Psoas muscle (tissue), 8 donors: ENCODE data around the gene DIP2C. TPM values are rescaled to one million over a fixed set of nuclear protein-coding genes. Genes with fewer than 3 reads are reported as not detected.

Experiments used
- ATAC-seq, 4 donors: fragments of 200-7000 bp; cut with Tn5 transposase; one replicate each; pipeline ENCODE4 v1.9.1; 2020; ENCODE audit warnings: moderate library complexity in 3 of 4, mild to moderate bottlenecking in 2 of 4
- DNase-seq, 2 donors: peaks; one replicate each; pipeline ENCODE4 v3.0.0-alpha.2; 2020
- H3K27ac ChIP-seq: fragments of 200-600 bp; one replicate; pipeline ENCODE4 v1.8.0; 2022
- H3K27me3 ChIP-seq, 3 donors: fragments of 200-600 bp in 1 of 3; one replicate each; pipeline versions ENCODE4 v1.6.1 to v1.8.0; 2013 to 2022; ENCODE audit warnings: low read length in 2 of 3, mild to moderate bottlenecking in 2 of 3, moderate library complexity in 1 of 3; ENCODE audit not compliant: insufficient read depth in 3 of 3
- H3K36me3 ChIP-seq, 2 donors: fragments of 200-600 bp in 1 of 2; one replicate each; pipeline versions ENCODE4 v1.6.1 to v1.8.0; 2013 to 2022; ENCODE audit warnings: low read depth in 1 of 2, mild to moderate bottlenecking in 1 of 2, moderate library complexity in 1 of 2; ENCODE audit not compliant: insufficient read depth in 1 of 2
- H3K4me1 ChIP-seq: fragments of 200-600 bp; one replicate; pipeline ENCODE4 v1.8.0; 2022
- H3K4me3 ChIP-seq: fragments of 200-600 bp; one replicate; pipeline ENCODE4 v1.8.0; 2022; ENCODE audit warnings: mild to moderate bottlenecking
- H3K9me3 ChIP-seq: fragments of 200-600 bp; one replicate; pipeline ENCODE4 v1.8.0; 2022
- CTCF ChIP-seq: fragments of 200-600 bp; IDR thresholded peaks from one replicate; pipeline ENCODE4 v1.8.0; 2022; ENCODE audit warnings: antibody characterized with exemption
- WGBS, 3 donors: extraction: QIAGEN DNeasy Blood & Tissue Kit; methylation state at CpG; one replicate each; pipeline versions ENCODE4 v1.1.6 to v1.1.7; 2013; 5-methylcytosine and 5-hydroxymethylcytosine counted together
- intact Hi-C, 2 donors: fragments of 100-400 bp; cut with DNase I; formaldehyde crosslinking; loops; one replicate each; pipeline versions ENCODE4 v1.11.0 to v1.14.2; 2022
- polyA plus RNA-seq, 3 donors: library from polyadenylated mRNA; stranded (reverse); fragments of 200-250 nt; gene quantifications; one replicate each; pipeline ENCODE4 v1.2.3, GENCODE V29; 2013
- total RNA-seq, 4 donors: library from RNA; stranded (reverse); fragmentation: NEBNext Ultra II Directional in 2 of 4; extraction: Animal tissue kit (Norgen Biotek cat#: 25700) in 2 of 4; gene quantifications; one replicate each; pipeline versions ENCODE4 v1.2.1 to v1.2.4, GENCODE V29; 2021 to 2023
- donor health status: healthy with polysubstance abuse.
- donor health status: DM: no; HTN: no; CAD: no; lungs with moderate emphysema.
- donor health status: Bipolar disorder and iron deficiency.
- donor health status: healthy.
- donor health status: DM: yes; HTN: yes; CAD: no.
- donor health status: DM: no; HTN: no; CAD: no.
- donor health status: DM: no; HTN: no; CAD: no.
- donor health status: DM: yes; HTN: yes; CAD: no.

The DIP2C gene
- total and polyA plus RNA-seq, 7 donors: 7.7 to 32.0 (median 25.0) TPM

- TF ChIP-seq CTCF: no peak
- H3K36me3 ChIP-seq: no peaks in the 10 kb centered on the region
- ATAC-seq (no peak), DNase-seq (no peak)
- no peaks in the 10 kb centered on the region for H3K27me3 ChIP-seq
- no peaks in the 10 kb centered on the region for H3K9me3 ChIP-seq
- H3K27ac ChIP-seq: no peak overlapping the region
- peaks cover 13% of the 10 kb centered on the region for H3K4me1 ChIP-seq
- H3K4me3 ChIP-seq: no peak overlapping the region
- WGBS, 3 donors: 92 to 97% (median 94%) methylated on average over 8 of the region's 8 CpGs
- intact Hi-C loops: no loop called here
These were observed 52.2 kb downstream of the DIP2C start for GRCh38 chr10:637221-637620.

DNA sequence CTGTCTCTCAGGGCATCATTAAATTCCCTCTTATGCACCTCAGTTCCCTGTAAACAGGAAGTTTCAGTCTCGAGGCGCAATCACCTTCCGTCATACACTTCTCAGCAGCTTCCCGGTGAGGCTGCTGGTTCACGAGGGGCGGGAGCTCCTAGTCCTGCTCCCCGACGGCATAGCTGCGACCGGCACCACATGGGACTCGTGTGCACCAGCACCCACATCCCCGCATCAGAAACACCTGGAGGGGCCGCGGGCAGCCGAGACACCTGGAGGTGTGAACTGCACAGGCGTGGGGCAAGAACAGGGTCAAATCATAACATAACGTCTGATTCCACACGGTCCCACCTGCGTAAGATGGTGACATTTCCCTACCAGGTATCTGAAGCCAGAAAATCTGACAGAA lies 52.7 kb downstream of the DIP2C start:
- peaks cover 17% of the 10 kb centered on the region for H3K4me1 ChIP-seq
- DNase-seq: no peak
- no peak for TF ChIP-seq CTCF
- no peaks in the 10 kb centered on the region for H3K27me3 ChIP-seq
- no peaks in the 10 kb centered on the region for H3K36me3 ChIP-seq
- no peak overlapping the region for H3K4me3 ChIP-seq
- no peak overlapping the region for H3K27ac ChIP-seq
- no peaks in the 10 kb centered on the region for H3K9me3 ChIP-seq
- no peak for ATAC-seq
- intact Hi-C loops: no loop called here
- 89 to 93% (median 91%) methylated on average over 19 of the region's 19 CpGs for WGBS, 3 donors

GRCh38 chr10:636016-636730 lies 53.3 kb downstream of the DIP2C start:
- DNase-seq (no peak), ATAC-seq (no peak)
- no peaks in the 10 kb centered on the region for H3K27me3 ChIP-seq
- H3K4me3 ChIP-seq: no peak overlapping the region
- intact Hi-C loops: no loop called here
- H3K4me1 ChIP-seq: peaks cover 20% of the 10 kb centered on the region
- no peaks in the 10 kb centered on the region for H3K9me3 ChIP-seq
- TF ChIP-seq CTCF: no peak
- 92 to 93% (median 92%) methylated on average over 25 of the region's 25 CpGs for WGBS, 3 donors
- no peak overlapping the region for H3K27ac ChIP-seq
- H3K36me3 ChIP-seq: no peaks in the 10 kb centered on the region

DNA sequence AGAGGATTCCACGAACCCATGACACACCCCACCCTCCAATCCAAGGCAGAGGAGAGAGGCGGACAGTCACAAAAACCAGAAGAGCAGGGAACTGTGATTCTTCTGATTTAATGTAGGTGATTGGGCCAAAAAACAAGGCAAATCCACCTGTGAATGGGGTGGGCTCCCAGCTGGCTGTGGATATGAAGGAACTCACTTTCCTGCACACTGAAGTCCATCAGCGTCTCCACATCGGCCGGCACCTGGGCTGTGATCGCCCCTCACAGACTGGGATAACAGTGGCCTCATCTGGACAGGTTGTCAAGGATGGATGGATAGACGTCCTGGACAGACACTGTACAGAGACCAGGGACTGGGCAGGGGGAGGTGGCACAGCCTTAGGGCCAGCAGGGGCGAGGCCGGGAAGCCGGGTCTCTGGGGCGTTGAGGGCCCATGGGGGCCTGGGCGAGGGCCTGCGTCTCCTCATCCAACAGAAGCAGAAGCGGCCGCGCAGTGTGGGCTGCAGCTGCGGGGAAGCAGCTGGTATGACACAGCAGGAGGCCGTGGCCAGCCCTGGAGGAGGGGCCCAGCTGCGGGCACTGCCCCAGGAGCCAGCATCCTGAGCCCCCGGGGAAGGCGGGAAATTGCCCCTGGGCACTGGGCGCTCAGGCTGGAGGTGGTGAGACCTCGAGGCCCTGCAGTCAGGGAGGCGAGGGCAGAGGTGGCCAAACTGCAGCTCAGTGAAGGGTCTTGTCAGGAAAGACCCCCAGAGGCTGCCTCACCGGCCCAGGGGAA lies 54.2 kb downstream of the DIP2C start:
- peaks cover 20% of the 10 kb centered on the region for H3K4me1 ChIP-seq
- no peak for TF ChIP-seq CTCF

More for the DNA sequence above, 54.2 kb downstream of the DIP2C start:
- no peaks in the 10 kb centered on the region for H3K27me3 ChIP-seq
- DNase-seq (no peak), ATAC-seq (peak in 2 of 4 donors; percentile 19 to 32)
- WGBS, 3 donors: 67 to 80% (median 70%) methylated on average over 23 to 25 of the region's 25 CpGs
- H3K4me3 ChIP-seq: no peak overlapping the region
- H3K36me3 ChIP-seq: no peaks in the 10 kb centered on the region
- intact Hi-C loops: no loop called here
- peak overlapping the region; percentile 81 for H3K27ac ChIP-seq
- no peaks in the 10 kb centered on the region for H3K9me3 ChIP-seq
